T-helper 17 cell (primary cell): Measurements from ENCODE around the gene DAG1. TPM values are rescaled to one million over a fixed set of nuclear protein-coding genes. Genes with fewer than 3 reads are reported as not detected.

Source experiments
- ATAC-seq: fragments of 150-1000 bp; cut with Tn5 transposase; 2 replicates; pipeline ENCODE4 v1.10.0; 2021; ENCODE audit warnings: mild to moderate bottlenecking, moderate library complexity
- DNase-seq, 3 donors: peaks; one replicate each; pipeline versions ENCODE4 v3.0.0 to v3.0.0-alpha.2; 2020 to 2021
- H3K9me3 ChIP-seq: one replicate; pipeline ENCODE4 v1.7.0; 2013; ENCODE audit warnings: low read length, mild to moderate bottlenecking; ENCODE audit not compliant: control insufficient read depth, poor library complexity, severe bottlenecking
- H3K27ac Mint-ChIP-seq: one replicate; pipeline ENCODE4 v1.8.0; 2022; ENCODE audit warnings: mild to moderate bottlenecking, moderate library complexity, mixed read lengths
- H3K27me3 Mint-ChIP-seq: one replicate; pipeline ENCODE4 v1.8.0; 2022; ENCODE audit warnings: mixed read lengths
- H3K36me3 Mint-ChIP-seq: one replicate; pipeline ENCODE4 v1.8.0; 2022; ENCODE audit warnings: low read depth, mixed read lengths
- H3K4me1 Mint-ChIP-seq: one replicate; pipeline ENCODE4 v1.8.0; 2022; ENCODE audit warnings: mild to moderate bottlenecking, mixed read lengths
- H3K4me3 Mint-ChIP-seq: one replicate; pipeline ENCODE4 v1.8.0; 2022; ENCODE audit warnings: mild to moderate bottlenecking, moderate library complexity, mixed read lengths
- total RNA-seq, 4 donors: library from RNA in 2 of 4; stranded (reverse) in 2 of 4; gene quantifications; one replicate each; pipeline ENCODE4 v1.2.3 and lab custom pipeline; 2022 to 2026

The DAG1 gene
- total RNA-seq, 2 donors from 2014 or later, result 18.0 to 18.9 TPM

DNA sequence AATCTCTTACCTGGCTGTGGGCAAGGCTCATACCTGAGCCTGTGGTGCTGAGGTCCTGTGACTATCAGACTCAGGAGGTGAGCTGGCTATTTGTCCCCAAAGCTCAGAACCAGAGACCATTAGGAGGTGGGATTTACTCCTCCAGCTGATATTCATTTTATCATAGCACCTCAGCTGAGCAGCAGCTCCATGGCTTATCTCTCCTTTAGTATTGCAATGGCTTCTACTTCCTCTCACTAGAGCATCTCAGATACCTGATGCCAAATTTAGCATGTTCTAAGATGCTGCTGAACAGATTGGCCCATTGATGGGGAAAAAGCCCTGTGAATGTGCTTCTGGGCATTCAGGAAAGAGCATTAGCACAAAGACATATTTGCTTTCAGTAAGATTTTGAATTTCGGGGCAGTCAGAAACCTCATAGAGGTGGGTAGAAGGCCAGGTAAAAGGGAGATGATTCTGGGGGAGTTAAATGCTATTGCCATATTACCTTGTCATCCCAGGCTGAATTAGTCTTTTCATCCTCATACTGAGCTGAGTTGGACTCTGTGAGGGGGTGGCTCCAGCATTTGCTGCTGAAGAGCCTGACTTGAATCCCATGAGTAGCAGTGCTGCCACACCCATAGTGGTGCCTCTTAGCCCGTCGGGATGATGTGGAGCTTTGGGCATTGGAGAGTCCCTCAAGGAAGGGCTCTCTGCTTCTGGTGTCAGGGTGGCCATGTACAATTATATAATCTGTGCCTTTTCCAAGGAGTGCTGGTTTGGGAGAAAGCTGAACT lies 86.6 kb downstream of the DAG1 start:
- Mint-ChIP-seq H3K4me3 (no peak overlapping the region), H3K36me3 (peaks cover 5% of the 10 kb centered on the region), H3K4me1 (peaks cover 12% of the 10 kb centered on the region), H3K27me3 (peaks cover 63% of the 10 kb centered on the region), H3K27ac (no peak overlapping the region)
- no peak for ATAC-seq
- H3K9me3 ChIP-seq, result no peaks in the 10 kb centered on the region
- DNase-seq, result no peak

DNA sequence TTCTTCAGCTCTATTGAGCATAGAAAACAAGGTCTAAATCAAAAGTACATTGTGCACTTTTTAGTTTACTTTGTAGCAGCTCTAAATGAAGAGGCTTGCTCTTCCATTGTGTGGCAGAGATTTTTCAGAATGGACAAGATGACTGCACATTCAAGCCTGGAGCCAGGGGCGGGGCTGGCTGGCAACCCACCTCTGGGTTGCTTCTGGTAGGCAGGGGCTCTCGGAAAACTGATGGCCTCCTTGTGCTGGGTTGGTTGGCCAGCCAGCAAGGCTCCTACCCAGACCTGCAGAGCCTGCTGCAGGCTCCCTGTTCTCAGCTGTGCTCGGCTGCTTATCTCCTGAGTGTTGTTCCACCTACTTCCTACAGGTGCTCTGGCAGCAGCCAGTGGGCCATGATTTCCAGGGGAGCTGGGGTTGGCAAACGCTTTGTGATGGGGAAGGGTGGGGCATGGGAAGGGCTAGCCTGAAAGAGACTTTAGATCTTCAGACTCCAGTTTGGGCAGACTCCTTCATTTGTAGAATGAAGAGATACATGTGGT lies 93.0 kb downstream of the DAG1 start:
- no peaks in the 10 kb centered on the region for H3K9me3 ChIP-seq
- Mint-ChIP-seq H3K4me1 (peaks cover 2% of the 10 kb centered on the region), H3K36me3 (peaks cover 5% of the 10 kb centered on the region), H3K27me3 (peaks cover 55% of the 10 kb centered on the region), H3K27ac (no peak overlapping the region), H3K4me3 (no peak overlapping the region)
- ATAC-seq (no peak), DNase-seq (no peak)

DNA sequence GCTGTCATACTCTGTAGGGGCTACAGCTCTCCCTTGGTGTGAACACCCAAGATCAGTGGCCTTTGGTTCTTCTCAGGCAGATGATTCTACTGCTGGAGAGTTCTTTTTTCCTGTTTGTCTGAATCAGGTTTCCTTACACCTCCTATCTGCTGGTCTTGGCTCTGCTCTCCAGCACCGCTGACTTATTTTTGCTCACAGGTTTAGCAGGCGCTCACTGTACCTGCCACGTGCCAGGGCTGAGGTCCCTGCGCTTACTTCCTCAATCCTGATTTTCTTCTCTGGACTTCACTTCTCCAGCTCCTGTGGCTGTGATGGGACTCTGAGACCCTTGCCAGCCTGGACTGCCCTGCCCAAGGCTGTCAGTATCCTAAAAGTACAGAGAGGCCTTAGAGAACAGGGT lies 93.7 kb downstream of the DAG1 start:
- Mint-ChIP-seq H3K27ac (no peak overlapping the region), H3K4me3 (no peak overlapping the region), H3K27me3 (peaks cover 49% of the 10 kb centered on the region), H3K36me3 (peaks cover 5% of the 10 kb centered on the region), H3K4me1 (peaks cover 2% of the 10 kb centered on the region)
- H3K9me3 ChIP-seq, result no peaks in the 10 kb centered on the region
- ATAC-seq (no peak), DNase-seq (no peak)

DNA sequence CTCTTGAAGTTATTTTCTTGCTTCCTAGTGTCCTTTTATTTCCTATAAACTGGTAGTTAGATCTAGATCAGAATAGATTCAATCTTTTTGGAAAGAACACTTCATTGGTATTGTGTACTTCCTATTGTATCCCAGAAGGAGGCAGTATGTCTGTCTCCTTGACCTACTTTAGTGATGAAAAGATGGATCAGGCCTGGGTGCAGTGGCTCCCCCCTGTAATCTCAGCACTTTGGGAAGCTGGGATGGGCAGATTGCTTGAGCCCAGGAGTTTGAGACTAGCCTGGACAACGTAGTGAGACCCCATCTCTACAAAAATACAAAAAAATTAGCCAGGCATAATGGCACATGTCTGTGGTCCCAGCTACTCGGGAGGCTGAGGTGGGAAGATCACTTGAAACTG lies 96.2 kb downstream of the DAG1 start:
- Mint-ChIP-seq H3K36me3 (peaks cover 5% of the 10 kb centered on the region), H3K4me3 (no peak overlapping the region), H3K4me1 (peaks cover 2% of the 10 kb centered on the region), H3K27me3 (peaks cover 28% of the 10 kb centered on the region), H3K27ac (no peak overlapping the region)
- DNase-seq (no peak), ATAC-seq (no peak)
- no peaks in the 10 kb centered on the region for H3K9me3 ChIP-seq

DNA sequence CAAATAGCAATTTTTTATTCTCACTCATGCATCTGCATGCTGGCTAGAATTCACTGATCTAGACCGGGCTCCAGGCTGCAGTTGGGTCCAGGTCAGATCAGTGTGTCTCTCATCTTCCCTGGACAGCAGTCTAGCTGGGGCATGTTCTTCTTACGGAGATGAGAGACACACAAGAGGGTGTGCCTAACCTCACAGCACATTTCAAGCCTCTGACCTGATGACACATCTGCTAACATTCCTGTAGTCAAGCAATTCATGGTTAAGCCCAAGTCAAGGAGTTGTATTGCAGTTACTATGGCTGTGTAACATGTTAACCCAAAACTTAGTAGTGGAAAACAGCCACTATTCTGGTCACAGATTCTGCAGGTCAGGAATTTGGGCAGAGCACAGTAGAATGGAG lies 97.3 kb downstream of the DAG1 start:
- no peaks in the 10 kb centered on the region for H3K9me3 ChIP-seq
- Mint-ChIP-seq H3K36me3 (peaks cover 2% of the 10 kb centered on the region), H3K4me1 (peaks cover 2% of the 10 kb centered on the region), H3K27me3 (peaks cover 22% of the 10 kb centered on the region), H3K27ac (no peak overlapping the region), H3K4me3 (no peak overlapping the region)
- no peak for ATAC-seq
- DNase-seq, result no peak

DNA sequence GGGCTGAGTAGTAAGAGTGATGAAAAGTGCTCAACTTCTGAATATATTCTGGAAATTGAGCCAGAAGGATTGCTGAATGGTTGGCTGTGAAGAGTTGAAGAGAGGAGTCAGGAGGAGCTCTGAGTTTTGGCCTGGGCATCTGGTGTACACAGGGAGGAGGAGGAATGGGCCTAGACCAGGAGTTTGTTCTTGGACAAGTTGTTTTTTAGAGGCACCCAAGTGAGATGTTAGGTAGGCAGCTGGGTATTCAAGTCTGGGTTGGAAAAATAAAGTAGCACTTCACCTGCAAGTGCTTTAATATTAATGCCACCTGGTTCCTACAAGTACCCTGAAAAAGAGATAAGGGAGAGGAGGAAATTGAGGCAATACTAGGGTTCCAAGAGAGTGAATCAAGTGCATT lies 98.9 kb downstream of the DAG1 start:
- Mint-ChIP-seq H3K27me3 (peaks cover 8% of the 10 kb centered on the region), H3K4me3 (no peak overlapping the region), H3K4me1 (peaks cover under 1% of the 10 kb centered on the region), H3K27ac (no peak overlapping the region), H3K36me3 (no peaks in the 10 kb centered on the region)
- ATAC-seq (no peak), DNase-seq (no peak)
- H3K9me3 ChIP-seq, result no peaks in the 10 kb centered on the region

DNA sequence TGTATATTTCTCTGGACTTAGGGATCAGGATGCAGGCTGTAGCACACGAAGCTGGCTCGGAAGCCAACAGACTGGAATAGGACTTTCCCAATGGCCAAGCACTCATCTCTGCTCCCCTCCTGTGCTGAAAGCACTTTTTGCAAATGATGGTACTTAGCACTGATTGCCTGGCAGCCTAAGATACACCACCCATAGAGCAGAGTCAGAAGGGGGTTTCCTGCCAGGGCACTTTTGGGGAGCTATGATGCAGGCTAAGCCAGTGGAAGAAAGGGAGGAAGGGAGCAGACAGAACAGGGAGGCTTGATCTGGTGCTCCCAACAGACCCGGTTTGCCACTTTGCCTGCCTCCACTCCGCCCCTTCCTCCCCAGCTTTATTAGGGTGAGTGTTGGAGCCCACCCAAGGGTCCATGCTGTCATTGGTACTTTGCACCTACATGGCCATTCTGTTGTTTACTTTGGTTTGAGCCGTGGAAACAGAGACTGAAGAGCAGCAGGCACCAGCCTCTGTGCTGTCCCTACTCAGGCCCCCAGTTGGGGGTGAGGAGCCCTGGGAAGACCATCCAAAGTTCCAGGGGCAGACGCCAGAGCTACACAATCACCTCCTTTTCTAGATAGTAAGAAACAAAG lies 100.1 kb downstream of the DAG1 start:
- no peak for DNase-seq

DNA sequence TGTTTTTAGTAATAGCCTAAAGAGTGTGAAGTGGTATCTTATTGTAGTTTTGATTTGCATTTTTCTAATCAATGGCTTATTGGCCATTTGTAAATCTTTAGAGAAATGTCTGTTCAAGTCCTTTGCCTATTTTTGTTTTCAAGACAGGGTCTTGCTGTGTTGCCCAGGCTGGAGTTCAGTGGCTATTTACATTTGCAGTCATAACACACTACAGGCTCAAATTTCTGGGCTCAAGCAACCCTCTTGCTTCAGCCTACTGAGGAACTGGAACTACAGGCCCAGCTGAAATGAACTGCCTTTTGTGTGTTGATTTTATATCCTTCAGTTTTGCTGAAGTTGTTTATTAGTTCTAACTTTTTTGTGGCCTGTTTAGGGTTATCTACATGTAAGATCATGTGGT lies 112.1 kb downstream of the DAG1 start:
- Mint-ChIP-seq H3K36me3 (no peaks in the 10 kb centered on the region), H3K27ac (no peak overlapping the region), H3K4me3 (no peak overlapping the region), H3K4me1 (no peaks in the 10 kb centered on the region), H3K27me3 (peaks cover 15% of the 10 kb centered on the region)
- no peaks in the 10 kb centered on the region for H3K9me3 ChIP-seq
- ATAC-seq, result no peak
- no peak for DNase-seq

More for the DNA sequence above, 100.1 kb downstream of the DAG1 start:
- peaks cover 5% of the 10 kb centered on the region for H3K27me3 Mint-ChIP-seq
- no peak for ATAC-seq
- no peaks in the 10 kb centered on the region for H3K36me3 Mint-ChIP-seq
- no peaks in the 10 kb centered on the region for H3K4me1 Mint-ChIP-seq
- H3K9me3 ChIP-seq, result no peaks in the 10 kb centered on the region
- no peak overlapping the region for H3K4me3 Mint-ChIP-seq
- peak overlapping the region; percentile 4 for H3K27ac Mint-ChIP-seq

Other genes with a start within 250 kb of the DAG1 start
- 10 to 100 TPM in 1 of 2 donors, 1 to 10 TPM in 1; 7.3 to 11.1 TPM for gene C3orf62, start 193.0 kb upstream of the DAG1 start, total RNA-seq
- 100 to 1,000 TPM; 101 to 110 TPM for gene USP4, start 130.2 kb upstream of the DAG1 start, total RNA-seq
- 100 to 1,000 TPM in 1 of 2 donors, 10 to 100 TPM in 1; 75.6 to 326 TPM for gene GPX1, start 111.9 kb upstream of the DAG1 start, total RNA-seq
- 100 to 1,000 TPM; 274 to 317 TPM for gene RHOA, start 58.3 kb upstream of the DAG1 start, total RNA-seq
- gene TCTA, start 57.8 kb upstream of the DAG1 start, total RNA-seq, result 10 to 100 TPM; 23.4 to 27.0 TPM
- gene AMT, start 47.8 kb upstream of the DAG1 start, total RNA-seq, result 1 to 10 TPM; 5.9 to 8.3 TPM
- 10 to 100 TPM; 17.5 to 18.5 TPM for gene NICN1, start 40.9 kb upstream of the DAG1 start, total RNA-seq
- gene BSN, start 84.2 kb downstream of the DAG1 start, total RNA-seq, result under 1 TPM; 0.12 to 0.29 TPM
- gene APEH, start 204.1 kb downstream of the DAG1 start, total RNA-seq, result 10 to 100 TPM; 61.2 to 71.0 TPM
- gene MST1, start 219.2 kb downstream of the DAG1 start, total RNA-seq, result 10 to 100 TPM in 1 of 2 donors, 1 to 10 TPM in 1; 7.5 to 11.3 TPM
- gene RNF123, start 219.3 kb downstream of the DAG1 start, total RNA-seq, result 10 to 100 TPM; 37.7 to 45.1 TPM
- under 1 TPM in 1 of 2 donors, not detected in 1; 0.99 TPM for gene AMIGO3, start 249.4 kb downstream of the DAG1 start, total RNA-seq